ENCODE measurements around the gene TMEM121B.
"Not testable (repeated sequence)": the region's sequence is repeated elsewhere in the genome, so short reads cannot be mapped to it uniquely, and the experiment has no call there.

Gene TMEM121B

GRCh38 chr22:17149076-17149815 is 28.1 kb upstream of the TMEM121B start:
- in situ Hi-C loops (cut with MboI; ENCODE audit: low sequenced_read_pairs, unreplicated experiment) = no loop called here
- no peak for TF ChIP-seq CTCF (IDR thresholded peaks at IDR 0.05; ENCODE audit: borderline replicate concordance, control extremely low read depth, extremely low read depth, insufficient read depth, missing control alignments)
- DNase-seq (ENCODE audit: low spot score) = no peak

GRCh38 chr22:17147458-17147857 is 26.3 kb upstream of the TMEM121B start:
- in situ Hi-C loops (cut with MboI; ENCODE audit: low sequenced_read_pairs, unreplicated experiment); DNase-seq (ENCODE audit: low spot score): not testable (repeated sequence)

- no peak for TF ChIP-seq CTCF (IDR thresholded peaks at IDR 0.05; ENCODE audit: borderline replicate concordance, control extremely low read depth, extremely low read depth, insufficient read depth, missing control alignments)
- DNase-seq (ENCODE audit: low spot score) = no peak
- in situ Hi-C loops (cut with MboI; ENCODE audit: low sequenced_read_pairs, unreplicated experiment) = no loop called here
These were observed 24.0 kb upstream of the TMEM121B start for GRCh38 chr22:17145021-17145680.

- TF ChIP-seq CTCF (IDR thresholded peaks at IDR 0.05; ENCODE audit: borderline replicate concordance, control extremely low read depth, extremely low read depth, insufficient read depth, missing control alignments) = no peak
These were observed 22.7 kb upstream of the TMEM121B start for GRCh38 chr22:17143826-17144225.

GRCh38 chr22:17143101-17143500 is 21.9 kb upstream of the TMEM121B start:
- no peak for DNase-seq (ENCODE audit: low spot score)
- in situ Hi-C loops (cut with MboI; ENCODE audit: low sequenced_read_pairs, unreplicated experiment) = no loop called here
- TF ChIP-seq CTCF (IDR thresholded peaks at IDR 0.05; ENCODE audit: borderline replicate concordance, control extremely low read depth, extremely low read depth, insufficient read depth, missing control alignments) = no peak

More at GRCh38 chr22:17143826-17144225, 22.7 kb upstream of the TMEM121B start:
- no peak for DNase-seq (ENCODE audit: low spot score)
- in situ Hi-C loops (cut with MboI; ENCODE audit: low sequenced_read_pairs, unreplicated experiment) = no loop called here

GRCh38 chr22:17140826-17141766 is 19.9 kb upstream of the TMEM121B start:
- no peak for DNase-seq (ENCODE audit: low spot score)
- in situ Hi-C loops (cut with MboI; ENCODE audit: low sequenced_read_pairs, unreplicated experiment) = no loop called here
- no peak for TF ChIP-seq CTCF (IDR thresholded peaks at IDR 0.05; ENCODE audit: borderline replicate concordance, control extremely low read depth, extremely low read depth, insufficient read depth, missing control alignments)

All from GM13976 (cell line).